PC-3 (cell line): ENCODE measurements around the gene MEGF10. TPM values are rescaled to one million over a fixed set of nuclear protein-coding genes. Genes with fewer than 3 reads are reported as not detected.

ENCODE experiments used
- ATAC-seq: fragments of 200-7000 bp; cut with Tn5 transposase; 2 replicates; pipeline ENCODE4 v1.9.1; 2020; ENCODE audit warnings: mild to moderate bottlenecking, moderate library complexity
- BruUV-seq: library from RNA; stranded (reverse); fragments of 400-500 nt; replicated peaks from 2 replicates; lab custom pipeline; 2021; lab: Mats Ljungman, UMichigan
- CTCF ChIA-PET: fragments of 300-600 bp; sonication (Branson Sonifier 250); formaldehyde crosslinking; loops from one replicate; lab custom pipeline; 2022; ENCODE audit warnings: antibody characterized with exemption; lab: Charles Lee
- POLR2A ChIA-PET: fragments of 300-600 bp; sonication (Branson Sonifier 250); formaldehyde crosslinking; loops from one replicate; lab custom pipeline; 2022; ENCODE audit warnings: antibody characterized with exemption; ENCODE audit not compliant: unreplicated experiment; lab: Charles Lee
- DNase-seq: peaks from one replicate; pipeline ENCODE4 v3.0.0-alpha.2; 2015
- H2AFZ ChIP-seq: fragments of 300-600 bp; sonication (generic); 2 replicates; pipeline ENCODE4 v1.6.0; 2016; ENCODE audit warnings: antibody characterized with exemption, low read length
- H3F3A ChIP-seq: fragments of 300-600 bp; sonication (generic); one replicate; pipeline ENCODE4 v1.6.0; 2017; ENCODE audit warnings: antibody characterized with exemption, low read length, control low read depth, mild to moderate bottlenecking; ENCODE audit not compliant: unreplicated experiment
- H3K27ac ChIP-seq: fragments of 300-600 bp; sonication (generic); 2 replicates; pipeline ENCODE4 v1.5.1; 2016; ENCODE audit warnings: mild to moderate bottlenecking, low read length
- H3K27me3 ChIP-seq: fragments of 300-600 bp; sonication (generic); 2 replicates; pipeline ENCODE4 v1.6.1; 2016; ENCODE audit warnings: low read length, mixed read lengths
- H3K36me3 ChIP-seq: fragments of 300-600 bp; sonication (generic); 2 replicates; pipeline ENCODE4 v1.6.1; 2016; ENCODE audit warnings: low read depth, mixed run types, low read length, mixed read lengths
- H3K4me1 ChIP-seq: fragments of 300-600 bp; sonication (generic); 2 replicates; pipeline ENCODE4 v1.5.1; 2016; ENCODE audit warnings: low read length; ENCODE audit not compliant: insufficient read depth
- H3K4me2 ChIP-seq: fragments of 300-600 bp; sonication (generic); 2 replicates; pipeline ENCODE4 v1.6.0; 2016; ENCODE audit warnings: low read length
- H3K4me3 ChIP-seq: fragments of 300-600 bp; sonication (generic); 2 replicates; pipeline ENCODE4 v1.5.1; 2016; ENCODE audit warnings: mild to moderate bottlenecking, low read length, mixed read lengths
- H3K79me2 ChIP-seq: fragments of 300-600 bp; sonication (generic); 2 replicates; pipeline ENCODE4 v1.6.1; 2017; ENCODE audit warnings: low read length, mixed read lengths
- H3K9ac ChIP-seq: fragments of 300-600 bp; sonication (generic); 2 replicates; pipeline ENCODE4 v1.6.0; 2016; ENCODE audit warnings: mild to moderate bottlenecking, low read length
- H3K9me2 ChIP-seq: fragments of 300-600 bp; sonication (generic); replicated peaks from 2 replicates; pipeline ENCODE4 v1.6.1; 2016; ENCODE audit warnings: mixed run types, low read length, mixed read lengths
- H3K9me3 ChIP-seq: fragments of 300-600 bp; sonication (generic); 2 replicates; pipeline ENCODE4 v1.6.1; 2016; ENCODE audit warnings: low read length, mixed read lengths
- H4K20me1 ChIP-seq: fragments of 300-600 bp; sonication (generic); 2 replicates; pipeline ENCODE4 v1.6.1; 2016; ENCODE audit warnings: low read length, mixed read lengths
- EZH2 ChIP-seq: fragments of 300-600 bp; sonication (generic); IDR thresholded peaks from one replicate; pipeline ENCODE4 v1.6.1; 2017; ENCODE audit warnings: antibody characterized with exemption, mild to moderate bottlenecking, low read length; ENCODE audit not compliant: unreplicated experiment
- EZH2phosphoT487 ChIP-seq: fragments of 300-600 bp; sonication (generic); IDR thresholded peaks from 2 replicates; pipeline ENCODE4 v1.6.1; 2018; ENCODE audit warnings: mild to moderate bottlenecking, antibody characterized with exemption, low read length, borderline replicate concordance
- intact Hi-C: fragments of 100-400 bp; cut with micrococcal nuclease; formaldehyde crosslinking; loops from 2 replicates; pipeline ENCODE4 v1.9.0; 2023
- total RNA-seq: library from RNA; depleted of rRNA; stranded (reverse); fragments of >200 nt; gene quantifications from 2 replicates; pipeline ENCODE4 v1.2.3, GENCODE V29; 2014
- TF ChIP-seq, protein P1 (sequence below): fragments of 300-600 bp; sonication (generic); conservative IDR thresholded peaks from 2 replicates; pipeline ENCODE4 v1.5.1; 2017; ENCODE audit warnings: antibody characterized with exemption, low read depth, mild to moderate bottlenecking, low read length

MEGF10 gene
- total RNA-seq, 1 experiment from 2014 or later = not detected

- Histone ChIP-seq H3K27me3 (peaks cover 52% of the 10 kb centered on the region), H3K9ac (no peak overlapping the region), H4K20me1 (no peaks in the 10 kb centered on the region), H3K9me2 (no peaks in the 10 kb centered on the region), H3K9me3 (no peaks in the 10 kb centered on the region), H3K4me2 (no peak overlapping the region), H3K36me3 (no peaks in the 10 kb centered on the region), H3K79me2 (no peaks in the 10 kb centered on the region), H3K4me1 (no peaks in the 10 kb centered on the region), H2AFZ (no peak overlapping the region), H3K27ac (no peak overlapping the region), H3F3A (no peaks in the 10 kb centered on the region), H3K4me3 (no peak overlapping the region)
- intact Hi-C loops = no loop called here
- CTCF ChIA-PET = no interaction called here
- ATAC-seq (no peak), DNase-seq (peak; percentile 9)
- no peak for TF ChIP-seq EZH2phosphoT487
- TF ChIP-seq, protein P1, sequence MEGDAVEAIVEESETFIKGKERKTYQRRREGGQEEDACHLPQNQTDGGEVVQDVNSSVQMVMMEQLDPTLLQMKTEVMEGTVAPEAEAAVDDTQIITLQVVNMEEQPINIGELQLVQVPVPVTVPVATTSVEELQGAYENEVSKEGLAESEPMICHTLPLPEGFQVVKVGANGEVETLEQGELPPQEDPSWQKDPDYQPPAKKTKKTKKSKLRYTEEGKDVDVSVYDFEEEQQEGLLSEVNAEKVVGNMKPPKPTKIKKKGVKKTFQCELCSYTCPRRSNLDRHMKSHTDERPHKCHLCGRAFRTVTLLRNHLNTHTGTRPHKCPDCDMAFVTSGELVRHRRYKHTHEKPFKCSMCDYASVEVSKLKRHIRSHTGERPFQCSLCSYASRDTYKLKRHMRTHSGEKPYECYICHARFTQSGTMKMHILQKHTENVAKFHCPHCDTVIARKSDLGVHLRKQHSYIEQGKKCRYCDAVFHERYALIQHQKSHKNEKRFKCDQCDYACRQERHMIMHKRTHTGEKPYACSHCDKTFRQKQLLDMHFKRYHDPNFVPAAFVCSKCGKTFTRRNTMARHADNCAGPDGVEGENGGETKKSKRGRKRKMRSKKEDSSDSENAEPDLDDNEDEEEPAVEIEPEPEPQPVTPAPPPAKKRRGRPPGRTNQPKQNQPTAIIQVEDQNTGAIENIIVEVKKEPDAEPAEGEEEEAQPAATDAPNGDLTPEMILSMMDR = peak; percentile 16; the same call in 1 of the 2 replicates
- POLR2A ChIA-PET = no interaction called here
- no TSS peak for BruUV-seq
These were observed 9.9 kb upstream of the MEGF10 start for GRCh38 chr5:127280491-127281220.

- H3K4me3 ChIP-seq = no peak overlapping the region
- peaks cover 59% of the 10 kb centered on the region for H3K27me3 ChIP-seq
- no peak for TF ChIP-seq EZH2phosphoT487
- TF ChIP-seq EZH2 = no peak
- TF ChIP-seq, protein P1 = no peak
- ChIA-PET CTCF (no interaction called here), POLR2A (no interaction called here)
- H3K9me3 ChIP-seq = no peaks in the 10 kb centered on the region
- no peak overlapping the region for H3K4me2 ChIP-seq
- H3K79me2 ChIP-seq = no peaks in the 10 kb centered on the region
- H3K9me2 ChIP-seq = no peaks in the 10 kb centered on the region
- DNase-seq = no peak
- intact Hi-C loops = no loop called here
- H3F3A ChIP-seq = no peaks in the 10 kb centered on the region
- no peaks in the 10 kb centered on the region for H3K36me3 ChIP-seq
- BruUV-seq = no TSS peak
- no peak overlapping the region for H2AFZ ChIP-seq
- H4K20me1 ChIP-seq = no peaks in the 10 kb centered on the region
- H3K4me1 ChIP-seq = no peaks in the 10 kb centered on the region
- no peak overlapping the region for H3K9ac ChIP-seq
- ATAC-seq = no peak
- no peak overlapping the region for H3K27ac ChIP-seq
These were observed 9.0 kb upstream of the MEGF10 start for GRCh38 chr5:127281609-127282008.

DNA sequence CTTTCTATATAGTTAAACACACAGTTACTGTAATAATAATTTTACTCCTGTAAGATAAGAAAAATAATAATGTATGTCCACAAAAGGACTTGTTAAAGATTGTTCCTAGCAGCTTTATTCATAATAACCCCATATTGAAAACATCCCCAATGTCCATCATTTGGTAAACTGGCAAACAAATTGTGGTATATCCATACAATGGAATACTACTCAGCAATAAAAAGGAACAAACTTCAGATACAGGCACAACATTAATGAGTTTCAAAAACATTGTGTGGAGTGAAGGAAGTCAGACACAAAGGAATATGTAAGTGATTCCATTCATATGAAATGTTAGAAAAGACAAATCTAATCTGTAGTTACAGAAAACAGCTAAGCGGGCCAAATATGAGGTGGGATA lies 1.9 kb upstream of the MEGF10 start:
- H2AFZ ChIP-seq = no peak overlapping the region
- peaks cover 53% of the 10 kb centered on the region for H3K27me3 ChIP-seq
- no peaks in the 10 kb centered on the region for H3K9me2 ChIP-seq
- TF ChIP-seq EZH2phosphoT487 = no peak
- TF ChIP-seq, protein P1 = no peak
- TF ChIP-seq EZH2 = no peak
- no TSS peak for BruUV-seq
- no peaks in the 10 kb centered on the region for H4K20me1 ChIP-seq
- no peak overlapping the region for H3K4me3 ChIP-seq
- ATAC-seq (no peak), DNase-seq (no peak)
- H3F3A ChIP-seq = no peaks in the 10 kb centered on the region
- no peak overlapping the region for H3K27ac ChIP-seq
- CTCF ChIA-PET = no interaction called here
- POLR2A ChIA-PET = no interaction called here
- H3K9me3 ChIP-seq = no peaks in the 10 kb centered on the region
- no peak overlapping the region for H3K4me2 ChIP-seq
- H3K79me2 ChIP-seq = no peaks in the 10 kb centered on the region
- intact Hi-C loops = no loop called here
- no peaks in the 10 kb centered on the region for H3K36me3 ChIP-seq
- no peaks in the 10 kb centered on the region for H3K4me1 ChIP-seq
- H3K9ac ChIP-seq = no peak overlapping the region
